Endothelial cell of umbilical vein (primary cell): ENCODE measurements around the gene SP140. TPM values are rescaled to one million over a fixed set of nuclear protein-coding genes. Genes with fewer than 3 reads are reported as not detected.

Experiments used
- BruUV-seq: library from RNA; stranded (reverse); fragments of 400-500 nt; replicated peaks from 2 replicates; lab custom pipeline; 2021; lab: Mats Ljungman, UMichigan
- CTCF ChIA-PET: fragments of 300-600, 350-600 bp; sonication (Branson Sonifier 250); formaldehyde crosslinking; loops from one replicate; lab custom pipeline; 2021; ENCODE audit warnings: antibody characterized with exemption, inconsistent platforms; lab: Charles Lee
- POLR2A ChIA-PET: fragments of 300-600, 350-600 bp; sonication (Branson Sonifier 250); formaldehyde crosslinking; loops from one replicate; lab custom pipeline; 2021; ENCODE audit warnings: antibody characterized with exemption, inconsistent platforms; lab: Charles Lee
- DNase-seq: peaks from one replicate; pipeline ENCODE4 v3.0.0-alpha.2; 2011; ENCODE audit warnings: low read depth, low spot score
- FAIRE-seq: peaks from 2 replicates; lab custom pipeline; 2011; peaks lifted over from hg19 to GRCh38; lab: Jason Lieb, UNC
- H2AFZ ChIP-seq: 2 replicates; pipeline ENCODE4 v1.6.0; 2012; ENCODE audit warnings: low read depth, low read length, control low read depth, inconsistent platforms
- H3K27ac ChIP-seq: 2 replicates; pipeline ENCODE4 v1.5.1; 2011; ENCODE audit warnings: low read depth, mild to moderate bottlenecking, control low read depth, low read length, moderate library complexity; ENCODE audit not compliant: insufficient read depth
- H3K27me3 ChIP-seq, 2 experiments: 2 replicates each; pipeline versions ENCODE4 v1.6.0 to v1.6.1; 2011; ENCODE audit warnings: low read length in 2 of 2, mixed read lengths in 1 of 2; ENCODE audit not compliant: control insufficient read depth in 2 of 2, insufficient read depth in 2 of 2
- H3K36me3 ChIP-seq, 2 experiments: 2 replicates in 1 of 2; 3 replicates in 1 of 2; pipeline ENCODE4 v1.5.1; 2011; ENCODE audit warnings: low read length in 2 of 2, mild to moderate bottlenecking in 1 of 2, moderate library complexity in 1 of 2; ENCODE audit not compliant: control insufficient read depth in 2 of 2, insufficient read depth in 2 of 2; ENCODE audit errors: extremely low read depth in 1 of 2
- H3K4me1 ChIP-seq: 3 replicates; pipeline ENCODE4 v1.5.1; 2011; ENCODE audit warnings: mild to moderate bottlenecking, low read length; ENCODE audit not compliant: control insufficient read depth, insufficient read depth; ENCODE audit errors: extremely low read depth
- H3K4me2 ChIP-seq: 2 replicates; pipeline ENCODE4 v1.6.1; 2011; ENCODE audit warnings: low read length, control low read depth, mixed read lengths; ENCODE audit not compliant: insufficient read depth
- H3K4me3 ChIP-seq, 3 experiments: fragments of 200-600 bp in 1 of 3; sonication (generic), shearing (Covaris generic) in 1 of 3; replicated peaks in 1 of 3; 2 replicates each; pipeline ENCODE4 v1.5.1; 2011 to 2016; ENCODE audit warnings: control low read depth in 3 of 3, low read length in 3 of 3, mild to moderate bottlenecking in 2 of 3, inconsistent platforms in 1 of 3, low read depth in 1 of 3, moderate library complexity in 1 of 3; ENCODE audit not compliant: insufficient read depth in 1 of 3
- H3K79me2 ChIP-seq: 2 replicates; pipeline ENCODE4 v1.6.0; 2012; ENCODE audit warnings: low read length, inconsistent platforms; ENCODE audit not compliant: control insufficient read depth, insufficient read depth
- H3K9ac ChIP-seq: replicated peaks from 2 replicates; pipeline ENCODE3; 2011; ENCODE audit warnings: low read length, control low read depth; ENCODE audit not compliant: insufficient read depth; ENCODE audit errors: extremely low read depth
- H3K9me1 ChIP-seq: replicated peaks from 3 replicates; pipeline ENCODE4 v1.6.0; 2011; ENCODE audit warnings: mild to moderate bottlenecking, low read length; ENCODE audit not compliant: control insufficient read depth, insufficient read depth; ENCODE audit errors: extremely low read depth
- H3K9me3 ChIP-seq: replicated peaks from 2 replicates; pipeline ENCODE4 v1.5.1; 2012; ENCODE audit warnings: low read length, inconsistent platforms; ENCODE audit not compliant: control insufficient read depth, insufficient read depth
- H4K20me1 ChIP-seq: replicated peaks from 2 replicates; pipeline ENCODE3; 2011; ENCODE audit warnings: mild to moderate bottlenecking, low read length; ENCODE audit not compliant: control insufficient read depth, insufficient read depth; ENCODE audit errors: extremely low read depth
- CTCF ChIP-seq, 2 donors: IDR thresholded peaks; 1 replicate in 1 of 2; 2 replicates in 1 of 2; pipeline ENCODE4 v1.5.1; 2011; ENCODE audit warnings: low read length in 2 of 2, mild to moderate bottlenecking in 2 of 2, moderate library complexity in 2 of 2, control low read depth in 1 of 2, inconsistent platforms in 1 of 2, low read depth in 1 of 2; ENCODE audit not compliant: insufficient read depth in 1 of 2; ENCODE audit errors: extremely low read depth in 1 of 2
- EZH2 ChIP-seq: IDR thresholded peaks from 2 replicates; pipeline ENCODE4 v1.6.1; 2012; ENCODE audit warnings: borderline replicate concordance, low read depth, mild to moderate bottlenecking, moderate library complexity, low read length, inconsistent platforms; ENCODE audit not compliant: severe bottlenecking
- FOS ChIP-seq: IDR thresholded peaks from 2 replicates; pipeline ENCODE4 v1.6.1; 2011; ENCODE audit warnings: mild to moderate bottlenecking, low read length, moderate library complexity, borderline replicate concordance; ENCODE audit not compliant: insufficient read depth
- GATA2 ChIP-seq: IDR thresholded peaks from 2 replicates; pipeline ENCODE4 v1.7.0; 2011; ENCODE audit warnings: low read depth, mild to moderate bottlenecking, moderate library complexity, mixed read lengths, low read length; ENCODE audit not compliant: insufficient read length, insufficient read depth
- JUN ChIP-seq: IDR thresholded peaks from 2 replicates; pipeline ENCODE4 v1.6.1; 2011; ENCODE audit warnings: borderline replicate concordance, low read depth; ENCODE audit not compliant: insufficient read length, insufficient read depth
- MAX ChIP-seq: IDR thresholded peaks from 2 replicates; pipeline ENCODE4 v1.6.1; 2011; ENCODE audit not compliant: insufficient read depth, insufficient read length
- MYC ChIP-seq: IDR thresholded peaks from one replicate; pipeline ENCODE4 v1.6.1; 2011; ENCODE audit warnings: mild to moderate bottlenecking, low read depth, low read length
- POLR2A ChIP-seq: IDR thresholded peaks from 2 replicates; pipeline ENCODE4 v1.6.1; 2012; ENCODE audit warnings: low read depth, mild to moderate bottlenecking, control low read depth, low read length
- POLR2AphosphoS5 ChIP-seq: IDR thresholded peaks from 2 replicates; pipeline ENCODE4 v1.6.1; 2012; ENCODE audit warnings: low read depth, mild to moderate bottlenecking, control low read depth, low read length, moderate library complexity; ENCODE audit not compliant: insufficient read depth
- dilution Hi-C: fragments of 300-500 bp; cut with MboI; formaldehyde crosslinking; loops from one replicate; pipeline ENCODE4 v1.15.0; 2019; ENCODE audit warnings: low sequenced_read_pairs; ENCODE audit not compliant: extremely low pct_ligation_motif_present
- intact Hi-C: fragments of 100-400 bp; cut with micrococcal nuclease; formaldehyde crosslinking; loops from one replicate; pipeline ENCODE4 v1.10.0; 2022
- polyA plus RNA-seq, 4 experiments: library from polyadenylated mRNA; depleted of rRNA in 3 of 4; stranded (reverse) in 3 of 4; unstranded in 1 of 4; fragments of >200 nt; gene quantifications; 2 replicates each; pipeline versions ENCODE4 v1.2.1 to v1.2.3, GENCODE V29; 2011 to 2012; ENCODE audit warnings: missing spikeins in 1 of 4
- total RNA-seq: library from RNA; stranded (reverse); gene quantifications from 2 replicates; pipeline ENCODE4 v1.2.3, GENCODE V29; 2021

The SP140 gene
- total and polyA plus RNA-seq, 2 donors (not counting 3 experiments of a cell fraction or from before 2014, with no cell fraction given): not detected

- H3K27ac ChIP-seq: no peak overlapping the region
- intact Hi-C loops: no loop called here
- DNase-seq: no peak
- H3K9me1 ChIP-seq: no peaks in the 10 kb centered on the region
- H3K9me3 ChIP-seq: no peaks in the 10 kb centered on the region
- H3K36me3 ChIP-seq: peaks cover 0 to 2% of the 10 kb centered on the region in 2 experiments
- no peak overlapping the region for H2AFZ ChIP-seq
- H4K20me1 ChIP-seq: no peaks in the 10 kb centered on the region
- H3K4me3 ChIP-seq: no peak overlapping the region
- FAIRE-seq: no peak
- ChIA-PET CTCF (interaction anchor here (0.6 kb wide), 1 partner anchor 1366 kb away, joined by 3 read pairs; no protein-coding TSS in a partner anchor), POLR2A (no interaction called here)
- no peak overlapping the region for H3K9ac ChIP-seq
- dilution Hi-C loops: no loop called here
- no peaks in the 10 kb centered on the region for H3K27me3 ChIP-seq
- no peaks in the 10 kb centered on the region for H3K79me2 ChIP-seq
- no peak for TF ChIP-seq FOS
- no peak for TF ChIP-seq CTCF (IDR thresholded peaks at IDR 0.05; ENCODE audit: extremely low read depth in 1 of 2, insufficient read depth in 1 of 2, low read depth in 1 of 2, low read length in 2 of 2)
- TF ChIP-seq POLR2AphosphoS5: no peak
- no peak for TF ChIP-seq JUN
- no peak for TF ChIP-seq MYC
- TF ChIP-seq MAX: no peak
- no peak for TF ChIP-seq EZH2
- no peak for TF ChIP-seq POLR2A
- no peak for TF ChIP-seq GATA2
- peaks cover 6% of the 10 kb centered on the region for H3K4me1 ChIP-seq
- H3K4me2 ChIP-seq: no peak overlapping the region
- BruUV-seq: no TSS peak
These were observed 9.0 kb upstream of the SP140 start for GRCh38 chr2:230216489-230216888.
